ENCODE data around the gene MRAP2. TPM values are rescaled to one million over a fixed set of nuclear protein-coding genes. Genes with fewer than 3 reads are reported as not detected.
A peak's percentile ranks its signal among the peaks of the same experiment; 100 is the strongest.
"Not testable (repeated sequence)": the region's sequence is repeated elsewhere in the genome, so short reads cannot be mapped to it uniquely, and the experiment has no call there.

Gene MRAP2
- polyA plus RNA-seq, 6 donors from 2014 or later, result 0.12 to 0.54 TPM; not detected in 4

- H3K27ac Mint-ChIP-seq, result no peak overlapping the region
- H3K27me3 Mint-ChIP-seq, result peaks cover 6 to 20% (median 7%) of the 10 kb centered on the region in 3 donors
- ATAC-seq (ENCODE audit: low read depth in 2 of 2) (no peak), DNase-seq (no peak)
- H3K9me3 Mint-ChIP-seq, result peaks cover 0 to 5% (median 1%) of the 10 kb centered on the region in 7 donors
- no peaks in the 10 kb centered on the region for H3K36me3 Mint-ChIP-seq
- no peaks in the 10 kb centered on the region for H3K4me1 Mint-ChIP-seq
- no peak overlapping the region for H3K4me3 Mint-ChIP-seq
Observed at GRCh38 chr6:84017709-84018452, 15.7 kb upstream of the MRAP2 start.

- Mint-ChIP-seq H3K27ac (no peak overlapping the region), H3K4me1 (no peaks in the 10 kb centered on the region), H3K36me3 (no peaks in the 10 kb centered on the region), H3K4me3 (no peak overlapping the region), H3K9me3 (peaks cover 0 to 5% (median 1%) of the 10 kb centered on the region in 7 donors), H3K27me3 (peaks cover 6 to 24% (median 7%) of the 10 kb centered on the region in 3 donors)
- ATAC-seq (ENCODE audit: low read depth in 2 of 2) (no peak), DNase-seq (no peak)
Observed at GRCh38 chr6:84018453-84019061, 15.0 kb upstream of the MRAP2 start.

DNA sequence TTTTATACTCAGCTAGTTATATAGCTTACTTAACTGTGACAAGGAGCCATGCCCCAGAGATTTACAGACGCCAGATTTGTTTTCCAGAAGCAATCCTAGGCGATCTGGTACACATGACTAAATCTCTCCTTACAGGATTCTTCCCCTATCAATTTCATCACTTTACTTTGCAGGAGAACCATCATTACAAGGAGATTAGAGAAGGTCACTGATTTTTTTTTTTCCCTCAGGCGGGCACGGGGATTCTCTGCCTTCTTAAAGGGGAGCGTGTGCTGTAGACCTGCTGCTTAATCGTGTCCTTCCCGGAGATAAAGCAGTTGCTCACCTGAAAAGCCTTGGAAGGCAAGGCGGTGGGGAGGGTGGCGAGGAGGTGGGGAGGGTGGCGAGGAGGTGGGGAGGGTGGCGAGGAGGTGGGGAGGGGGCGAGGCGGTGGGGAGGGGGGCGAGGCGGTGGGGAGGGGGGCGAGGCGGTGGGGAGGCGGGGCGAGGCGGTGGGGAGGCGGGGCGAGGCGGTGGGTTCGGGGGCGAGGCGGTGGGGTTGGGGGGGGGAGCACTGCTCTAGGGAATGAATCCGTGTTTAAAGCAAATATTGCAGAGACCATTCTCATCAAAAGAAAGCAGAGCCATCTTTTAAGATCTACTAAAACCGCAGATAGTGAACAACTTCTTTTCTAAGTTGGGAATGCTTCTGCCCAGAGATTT, 14.3 kb upstream of the MRAP2 start:
- H3K27me3 Mint-ChIP-seq, result peaks cover 6 to 24% (median 7%) of the 10 kb centered on the region in 3 donors
- H3K4me3 Mint-ChIP-seq, result no peak overlapping the region
- no peak overlapping the region for H3K27ac Mint-ChIP-seq
- peaks cover 0 to 5% (median 1%) of the 10 kb centered on the region in 7 donors for H3K9me3 Mint-ChIP-seq
- ATAC-seq (ENCODE audit: low read depth in 2 of 2) (no peak), DNase-seq (no peak)
- no peaks in the 10 kb centered on the region for H3K4me1 Mint-ChIP-seq
- no peaks in the 10 kb centered on the region for H3K36me3 Mint-ChIP-seq

DNA sequence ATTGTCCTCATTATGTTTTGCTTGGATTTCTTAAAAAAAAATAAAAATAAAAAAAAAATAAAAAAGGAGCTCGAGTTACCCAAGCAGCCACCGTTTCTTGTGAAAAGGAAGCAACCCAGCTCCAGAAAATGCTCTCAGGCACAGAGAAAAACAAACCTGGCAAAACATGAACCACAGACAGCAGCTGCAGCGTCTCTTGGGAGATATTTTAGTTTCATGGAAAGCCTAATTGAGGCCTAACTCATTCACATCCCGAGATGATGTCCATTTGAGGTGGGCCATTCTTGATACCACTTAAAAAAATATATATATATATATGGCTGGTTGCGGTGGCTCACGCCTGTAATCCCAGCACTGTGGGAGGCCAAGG, 13.7 kb upstream of the MRAP2 start:
- no peak overlapping the region for H3K27ac Mint-ChIP-seq
- no peaks in the 10 kb centered on the region for H3K4me1 Mint-ChIP-seq
- no peak overlapping the region for H3K4me3 Mint-ChIP-seq
- ATAC-seq (ENCODE audit: low read depth in 2 of 2), result no peak
- no peaks in the 10 kb centered on the region for H3K36me3 Mint-ChIP-seq
- no peak for DNase-seq
- H3K9me3 Mint-ChIP-seq, result peaks cover 0 to 5% (median 1%) of the 10 kb centered on the region in 7 donors
- peaks cover 6 to 24% (median 7%) of the 10 kb centered on the region in 3 donors for H3K27me3 Mint-ChIP-seq

DNA sequence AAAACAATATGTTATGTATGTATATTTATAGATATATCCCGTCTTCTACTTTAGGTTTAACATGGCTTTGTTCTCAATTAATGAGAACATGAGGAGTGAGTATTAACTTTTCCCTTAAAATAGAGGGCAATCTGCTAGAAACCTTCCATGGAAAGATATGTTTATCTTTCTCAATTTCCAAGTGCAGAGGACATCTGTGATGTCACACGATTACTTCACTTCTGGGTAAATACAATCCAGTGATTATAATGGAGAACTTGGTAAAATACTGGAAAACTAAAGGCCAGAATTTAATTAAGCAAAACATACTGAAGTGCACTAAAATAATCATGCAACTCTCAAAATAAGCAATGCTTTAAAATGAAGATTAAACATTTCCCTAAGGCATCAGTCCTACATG, 11.9 kb upstream of the MRAP2 start:
- H3K27ac Mint-ChIP-seq, result no peak overlapping the region
- ATAC-seq (ENCODE audit: low read depth in 2 of 2) (no peak), DNase-seq (no peak)
- no peak overlapping the region for H3K4me3 Mint-ChIP-seq
- no peaks in the 10 kb centered on the region for H3K4me1 Mint-ChIP-seq
- peaks cover 0 to 5% of the 10 kb centered on the region in 2 donors for H3K36me3 Mint-ChIP-seq
- peaks cover 0 to 29% (median 8%) of the 10 kb centered on the region in 3 donors for H3K27me3 Mint-ChIP-seq
- H3K9me3 Mint-ChIP-seq, result peaks cover 4 to 11% (median 7%) of the 10 kb centered on the region in 7 donors

DNA sequence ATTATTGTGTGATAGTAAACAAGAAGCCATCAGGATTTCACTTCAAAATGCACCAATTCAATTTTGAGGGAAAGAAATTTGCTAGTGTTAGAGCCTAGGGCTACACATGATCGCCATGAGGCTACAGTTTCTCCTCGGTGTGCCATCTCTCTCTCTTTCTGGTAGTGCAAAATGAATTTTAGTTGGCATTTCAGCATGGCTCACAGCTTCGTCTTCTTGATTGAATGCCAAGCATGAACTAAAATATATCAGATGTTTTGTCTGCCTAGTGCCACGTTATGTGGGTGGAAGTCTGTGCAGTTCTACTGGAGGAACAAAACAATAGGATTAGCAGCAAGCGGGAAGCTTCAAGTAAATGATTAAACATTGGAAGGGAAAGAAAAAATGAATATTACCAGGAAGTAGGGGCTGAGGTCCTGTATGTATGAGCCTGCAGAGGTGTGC, 6.8 kb upstream of the MRAP2 start:
- Mint-ChIP-seq H3K36me3 (peaks cover 0 to 5% of the 10 kb centered on the region in 2 donors), H3K4me1 (no peaks in the 10 kb centered on the region), H3K27me3 (peaks cover 13 to 33% (median 15%) of the 10 kb centered on the region in 3 donors), H3K9me3 (peaks cover 4 to 13% (median 8%) of the 10 kb centered on the region in 7 donors), H3K27ac (no peak overlapping the region), H3K4me3 (no peak overlapping the region)
- DNase-seq (no peak), ATAC-seq (ENCODE audit: low read depth in 2 of 2) (no peak)

DNA sequence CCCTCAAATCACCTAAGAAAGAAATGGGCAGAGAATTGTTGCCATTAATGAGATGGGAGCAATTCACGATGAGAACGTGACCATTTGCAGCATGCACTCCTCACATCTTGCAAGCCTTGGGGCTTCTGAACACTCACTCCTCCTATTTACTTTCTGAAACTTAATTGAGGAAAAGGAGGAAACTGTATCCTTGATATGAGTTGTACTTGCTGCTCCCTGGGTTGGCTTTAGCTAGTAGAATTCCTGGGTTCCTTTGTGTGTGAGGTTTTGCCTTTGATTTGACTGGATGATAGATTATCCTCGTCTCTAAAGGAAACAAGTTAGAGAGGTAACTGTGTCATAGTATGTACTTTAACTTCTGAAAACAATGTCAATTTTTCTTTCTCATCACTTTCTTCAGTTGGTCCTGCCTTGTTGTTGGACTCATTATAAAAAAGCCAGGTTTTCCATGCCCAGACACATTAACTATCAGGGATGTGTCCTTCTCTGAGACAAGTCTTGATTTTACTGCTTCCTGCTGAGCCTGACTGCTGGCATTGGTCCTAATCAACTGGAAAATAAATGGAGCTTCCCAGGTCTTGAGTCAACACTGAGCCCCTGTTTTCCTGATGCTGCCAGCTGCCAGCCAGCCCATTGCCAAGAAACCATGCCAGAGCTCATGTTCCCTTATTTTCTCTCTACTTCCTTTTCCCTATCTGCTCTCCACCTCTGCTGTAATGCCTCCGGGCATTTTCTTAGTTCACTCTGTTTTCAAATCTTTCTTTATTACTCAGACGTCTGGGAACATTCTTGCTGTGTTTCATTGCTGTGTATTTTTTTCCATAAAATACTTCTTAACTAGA, 6.0 kb upstream of the MRAP2 start:
- ATAC-seq (ENCODE audit: low read depth in 2 of 2) (no peak), DNase-seq (no peak)
- H3K36me3 Mint-ChIP-seq, result peaks cover 0 to 5% of the 10 kb centered on the region in 2 donors
- H3K27me3 Mint-ChIP-seq, result peaks cover 20 to 34% (median 23%) of the 10 kb centered on the region in 3 donors
- H3K4me3 Mint-ChIP-seq, result no peak overlapping the region
- no peak overlapping the region for H3K27ac Mint-ChIP-seq
- H3K4me1 Mint-ChIP-seq, result no peaks in the 10 kb centered on the region
- H3K9me3 Mint-ChIP-seq, result peaks cover 4 to 12% (median 7%) of the 10 kb centered on the region in 7 donors

DNA sequence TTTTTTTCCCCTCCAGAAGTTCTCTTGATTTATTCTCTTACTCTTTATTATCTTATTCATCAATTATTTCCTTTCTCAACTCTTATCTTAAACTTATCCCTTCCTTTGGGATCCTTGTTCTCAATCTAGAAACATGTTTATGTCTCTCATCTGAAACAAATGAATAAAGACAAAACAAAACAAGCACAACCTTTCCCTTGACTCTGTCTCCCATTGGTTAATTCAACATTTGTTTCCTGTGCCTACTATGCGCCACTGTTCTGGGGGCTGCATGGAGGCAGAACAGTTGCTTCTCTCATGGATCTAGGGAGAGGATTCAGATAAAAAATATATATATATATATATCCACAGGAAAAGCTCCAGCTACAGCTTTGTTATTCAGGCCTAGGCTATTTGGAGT, 5.2 kb upstream of the MRAP2 start:
- Mint-ChIP-seq H3K36me3 (peaks cover 0 to 5% of the 10 kb centered on the region in 2 donors), H3K9me3 (peaks cover 4 to 12% (median 7%) of the 10 kb centered on the region in 7 donors), H3K4me1 (peaks cover 0 to 6% (median 0%) of the 10 kb centered on the region in 3 donors), H3K4me3 (no peak overlapping the region), H3K27ac (no peak overlapping the region), H3K27me3 (peaks cover 28 to 37% (median 31%) of the 10 kb centered on the region in 3 donors)
- ATAC-seq (ENCODE audit: low read depth in 2 of 2), result no peak
- no peak for DNase-seq

GRCh38 chr6:84032000-84032399, 1.6 kb upstream of the MRAP2 start:
- not testable (repeated sequence) for DNase-seq; H3K36me3 Mint-ChIP-seq; ATAC-seq (ENCODE audit: low read depth in 2 of 2)
- Mint-ChIP-seq H3K4me1 (peaks cover 0 to 16% (median 11%) of the 10 kb centered on the region in 3 donors), H3K4me3 (peak overlapping the region in 2 of 8 donors; percentile 12 to 53), H3K27me3 (peaks cover 47 to 52% (median 48%) of the 10 kb centered on the region in 3 donors), H3K9me3 (peaks cover 0 to 16% (median 5%) of the 10 kb centered on the region in 7 donors), H3K27ac (peak overlapping the region in 1 of 6 donors; percentile 50)

DNA sequence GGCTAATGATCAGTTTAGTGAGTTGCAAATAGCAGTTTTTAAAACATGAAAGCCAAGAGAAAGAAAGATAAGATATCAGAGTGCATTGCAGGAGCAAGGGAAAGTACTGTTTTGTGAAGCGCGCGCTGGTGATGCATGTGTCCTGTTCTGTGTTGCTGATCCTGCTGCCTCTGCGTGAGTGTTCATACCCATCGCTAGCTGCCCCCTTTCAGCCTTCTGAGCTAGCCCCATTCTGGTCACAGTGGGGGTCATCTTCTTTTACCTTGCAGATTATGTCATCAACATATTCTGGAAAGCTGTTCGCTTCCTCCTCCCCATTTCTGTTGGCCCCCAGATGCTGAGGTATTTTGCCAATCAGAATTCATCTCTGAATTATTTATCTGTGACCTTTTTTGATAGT, 1.9 kb downstream of the MRAP2 start:
- H3K4me3 Mint-ChIP-seq, result peak overlapping the region in 1 of 8 donors; percentile 0
- DNase-seq (no peak), ATAC-seq (ENCODE audit: low read depth in 2 of 2) (no peak)
- peaks cover 0 to 16% (median 11%) of the 10 kb centered on the region in 3 donors for H3K4me1 Mint-ChIP-seq
- H3K27ac Mint-ChIP-seq, result no peak overlapping the region
- peaks cover 52 to 61% (median 60%) of the 10 kb centered on the region in 3 donors for H3K27me3 Mint-ChIP-seq
- peaks cover 0 to 17% (median 5%) of the 10 kb centered on the region in 7 donors for H3K9me3 Mint-ChIP-seq
- H3K36me3 Mint-ChIP-seq, result no peaks in the 10 kb centered on the region

- no peak overlapping the region for H3K27ac Mint-ChIP-seq
- H3K36me3 Mint-ChIP-seq, result no peaks in the 10 kb centered on the region
- peaks cover 0 to 16% (median 11%) of the 10 kb centered on the region in 3 donors for H3K4me1 Mint-ChIP-seq
- no peak for ATAC-seq (ENCODE audit: low read depth in 2 of 2)
- no peak for DNase-seq
- H3K9me3 Mint-ChIP-seq, result peaks cover 0 to 13% (median 0%) of the 10 kb centered on the region in 7 donors
- H3K27me3 Mint-ChIP-seq, result peaks cover 45 to 60% (median 56%) of the 10 kb centered on the region in 3 donors
- H3K4me3 Mint-ChIP-seq, result no peak overlapping the region
Observed at GRCh38 chr6:84037425-84038089, 4.0 kb downstream of the MRAP2 start.

DNA sequence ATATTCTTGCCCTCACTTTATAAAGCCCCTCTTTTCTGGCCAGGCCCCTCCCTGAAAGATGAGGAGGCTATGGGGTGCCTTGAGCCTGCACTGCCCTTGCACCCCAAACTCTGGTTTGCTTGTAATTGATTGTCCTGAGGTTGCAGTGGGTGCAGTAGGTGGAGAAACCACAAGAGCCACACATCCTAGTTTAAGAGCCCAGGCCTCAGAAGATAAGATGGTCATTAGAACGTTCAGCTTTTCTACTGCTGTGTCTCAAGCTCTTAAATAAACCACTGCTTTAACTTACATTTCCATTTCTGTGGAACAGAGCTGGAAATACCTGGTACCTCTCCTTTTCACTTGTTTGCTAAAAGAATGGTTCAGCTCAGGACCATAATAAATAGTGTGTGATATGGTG, 9.0 kb downstream of the MRAP2 start:
- Mint-ChIP-seq H3K4me3 (no peak overlapping the region), H3K27ac (no peak overlapping the region), H3K4me1 (no peaks in the 10 kb centered on the region), H3K36me3 (no peaks in the 10 kb centered on the region), H3K9me3 (peaks cover 0 to 4% (median 0%) of the 10 kb centered on the region in 7 donors), H3K27me3 (peaks cover 24 to 34% (median 28%) of the 10 kb centered on the region in 3 donors)
- DNase-seq (no peak), ATAC-seq (ENCODE audit: low read depth in 2 of 2) (no peak)

Data from naive B cell (primary cell).